CD4-positive, alpha-beta T cell (primary cell): ENCODE measurements around the gene DSTN. TPM values are rescaled to one million over a fixed set of nuclear protein-coding genes. Genes with fewer than 3 reads are reported as not detected.

Source experiments
- ATAC-seq: fragments of 200-7000 bp; cut with Tn5 transposase; one replicate; pipeline ENCODE4 v1.10.0; 2022; ENCODE audit warnings: mild to moderate bottlenecking; ENCODE audit not compliant: poor library complexity
- CTCF ChIA-PET: fragments of 350-600 bp; sonication (Branson Sonifier 250); formaldehyde crosslinking; loops from one replicate; lab custom pipeline; 2021; ENCODE audit warnings: antibody characterized with exemption, inconsistent platforms; lab: Charles Lee
- POLR2A ChIA-PET: fragments of 350-600 bp; sonication (Branson Sonifier 250); formaldehyde crosslinking; loops from one replicate; lab custom pipeline; 2021; ENCODE audit warnings: antibody characterized with exemption, inconsistent platforms; lab: Charles Lee
- DNase-seq, 14 experiments: peaks; one replicate each; pipeline ENCODE4 v3.0.0-alpha.2; 2013 to 2020; ENCODE audit warnings: mixed read lengths in 2 of 14
- H3K27ac ChIP-seq, 2 donors: one replicate each; pipeline versions ENCODE4 v1.5.1 to v1.7.0; 2013; ENCODE audit warnings: low read length in 2 of 2, low read depth in 1 of 2, mild to moderate bottlenecking in 1 of 2
- H3K27me3 ChIP-seq, 2 experiments: 1 replicate in 1 of 2; 2 replicates in 1 of 2; pipeline versions ENCODE4 v1.6.1 to v1.7.0; 2013; ENCODE audit warnings: low read length in 2 of 2, control low read depth in 1 of 2, mild to moderate bottlenecking in 1 of 2, moderate library complexity in 1 of 2; ENCODE audit not compliant: insufficient read depth in 2 of 2, control insufficient read depth in 1 of 2
- H3K36me3 ChIP-seq: one replicate; pipeline ENCODE4 v1.6.1; 2013; ENCODE audit warnings: low read length, control low read depth; ENCODE audit not compliant: insufficient read depth
- H3K4me1 ChIP-seq: one replicate; pipeline ENCODE4 v1.6.1; 2013; ENCODE audit warnings: low read length, control low read depth; ENCODE audit not compliant: insufficient read depth
- H3K4me3 ChIP-seq: one replicate; pipeline ENCODE4 v1.5.1; 2013; ENCODE audit warnings: mild to moderate bottlenecking, low read length, moderate library complexity
- H3K9me3 ChIP-seq, 2 experiments: 1 replicate in 1 of 2; 2 replicates in 1 of 2; pipeline versions ENCODE4 v1.6.1 to v1.7.0; 2013; ENCODE audit warnings: low read length in 2 of 2, mild to moderate bottlenecking in 2 of 2, control low read depth in 1 of 2, moderate library complexity in 1 of 2; ENCODE audit not compliant: control insufficient read depth in 1 of 2, insufficient read depth in 1 of 2
- H3K27ac Mint-ChIP-seq: one replicate; pipeline ENCODE4 v1.8.0; 2020; ENCODE audit warnings: mixed read lengths
- H3K27me3 Mint-ChIP-seq: one replicate; pipeline ENCODE4 v1.8.0; 2021; ENCODE audit warnings: mixed read lengths
- H3K36me3 Mint-ChIP-seq: one replicate; pipeline ENCODE4 v1.8.0; 2021; ENCODE audit warnings: low read depth, mixed read lengths
- H3K4me1 Mint-ChIP-seq: one replicate; pipeline ENCODE4 v1.8.0; 2021; ENCODE audit warnings: low read depth, mixed read lengths
- H3K4me3 Mint-ChIP-seq: one replicate; pipeline ENCODE4 v1.8.0; 2020; ENCODE audit warnings: mild to moderate bottlenecking, mixed read lengths
- H3K9me3 Mint-ChIP-seq: one replicate; pipeline ENCODE4 v1.8.0; 2020; ENCODE audit warnings: mixed read lengths
- intact Hi-C, 2 experiments: fragments of 100-400 bp; cut with DNase I in 1 of 2; cut with micrococcal nuclease in 1 of 2; formaldehyde crosslinking; loops; one replicate each; pipeline versions ENCODE4 v1.15.1 to v1.9.0; 2023 to 2025; cut with DNase I, micrococcal nuclease
- total RNA-seq, 174 experiments: library from RNA in 2 of 174; stranded (reverse) in 2 of 174; gene quantifications; one replicate each; pipeline ENCODE4 v1.2.3 and lab custom pipeline; 2021 to 2026
- TF ChIP-seq, protein P1 (sequence below): fragments of 200-600 bp; IDR thresholded peaks from one replicate; pipeline ENCODE4 v1.8.0; 2022; ENCODE audit warnings: antibody characterized with exemption, mild to moderate bottlenecking

The DSTN gene
- total RNA-seq, 2 experiments from 2014 or later, result 36.0 to 38.9 TPM

- CTCF ChIA-PET, result interaction anchor here (0.6 to 1.1 kb wide), 2 partner anchors 18 to 122 kb away, joined by 3 read pairs; no protein-coding TSS in a partner anchor
- no peak overlapping the region for H3K27ac Mint-ChIP-seq
These were observed 11.0 kb upstream of the DSTN start for GRCh38 chr20:17558941-17559304.

DNA sequence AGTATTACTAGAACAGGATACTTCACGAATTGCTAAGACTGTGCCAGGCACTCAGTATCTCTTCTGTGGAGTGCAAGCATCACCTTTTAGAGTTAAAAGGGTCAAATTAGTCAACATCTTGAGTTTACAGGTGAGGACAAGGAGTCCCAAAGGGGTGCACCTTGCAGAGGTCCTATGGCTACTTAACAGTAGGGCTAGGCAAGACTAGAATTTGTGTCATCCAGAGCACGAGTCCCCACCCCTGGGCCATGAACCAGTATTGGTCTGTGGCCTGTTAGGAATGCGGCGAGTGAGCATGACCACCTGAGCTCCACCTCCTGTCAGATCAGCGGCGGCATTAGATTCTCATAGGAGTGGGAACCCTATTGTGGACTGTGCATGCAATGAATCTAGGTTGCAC lies 10.5 kb upstream of the DSTN start:
- no peaks in the 10 kb centered on the region for H3K36me3 Mint-ChIP-seq
- Histone ChIP-seq H3K27ac (no peak overlapping the region), H3K36me3 (no peaks in the 10 kb centered on the region), H3K4me1 (peaks cover 4% of the 10 kb centered on the region), H3K4me3 (no peak overlapping the region), H3K9me3 (no peaks in the 10 kb centered on the region), H3K27me3 (no peaks in the 10 kb centered on the region)
- H3K4me3 Mint-ChIP-seq, result no peak overlapping the region
- no peak for ATAC-seq
- intact Hi-C loops, result no loop called here
- ChIA-PET CTCF (interaction anchor here (0.6 to 1.1 kb wide), 2 partner anchors 18 to 121 kb away, joined by 3 read pairs; no protein-coding TSS in a partner anchor), POLR2A (no interaction called here)
- H3K4me1 Mint-ChIP-seq, result no peaks in the 10 kb centered on the region
- H3K27me3 Mint-ChIP-seq, result no peaks in the 10 kb centered on the region
- no peaks in the 10 kb centered on the region for H3K9me3 Mint-ChIP-seq
- DNase-seq, result no peak
- TF ChIP-seq, protein P1, sequence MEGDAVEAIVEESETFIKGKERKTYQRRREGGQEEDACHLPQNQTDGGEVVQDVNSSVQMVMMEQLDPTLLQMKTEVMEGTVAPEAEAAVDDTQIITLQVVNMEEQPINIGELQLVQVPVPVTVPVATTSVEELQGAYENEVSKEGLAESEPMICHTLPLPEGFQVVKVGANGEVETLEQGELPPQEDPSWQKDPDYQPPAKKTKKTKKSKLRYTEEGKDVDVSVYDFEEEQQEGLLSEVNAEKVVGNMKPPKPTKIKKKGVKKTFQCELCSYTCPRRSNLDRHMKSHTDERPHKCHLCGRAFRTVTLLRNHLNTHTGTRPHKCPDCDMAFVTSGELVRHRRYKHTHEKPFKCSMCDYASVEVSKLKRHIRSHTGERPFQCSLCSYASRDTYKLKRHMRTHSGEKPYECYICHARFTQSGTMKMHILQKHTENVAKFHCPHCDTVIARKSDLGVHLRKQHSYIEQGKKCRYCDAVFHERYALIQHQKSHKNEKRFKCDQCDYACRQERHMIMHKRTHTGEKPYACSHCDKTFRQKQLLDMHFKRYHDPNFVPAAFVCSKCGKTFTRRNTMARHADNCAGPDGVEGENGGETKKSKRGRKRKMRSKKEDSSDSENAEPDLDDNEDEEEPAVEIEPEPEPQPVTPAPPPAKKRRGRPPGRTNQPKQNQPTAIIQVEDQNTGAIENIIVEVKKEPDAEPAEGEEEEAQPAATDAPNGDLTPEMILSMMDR, result no peak
- H3K27ac Mint-ChIP-seq, result no peak overlapping the region

More at GRCh38 chr20:17558941-17559304, 11.0 kb upstream of the DSTN start:
- ATAC-seq (no peak), DNase-seq (no peak)
- H3K36me3 Mint-ChIP-seq, result no peaks in the 10 kb centered on the region
- no peaks in the 10 kb centered on the region for H3K9me3 ChIP-seq
- no peak overlapping the region for H3K4me3 ChIP-seq
- H3K27me3 Mint-ChIP-seq, result no peaks in the 10 kb centered on the region
- H3K4me1 ChIP-seq, result peaks cover 4% of the 10 kb centered on the region
- H3K4me1 Mint-ChIP-seq, result no peaks in the 10 kb centered on the region
- no peaks in the 10 kb centered on the region for H3K27me3 ChIP-seq
- intact Hi-C loops, result no loop called here
- POLR2A ChIA-PET, result no interaction called here
- no peaks in the 10 kb centered on the region for H3K36me3 ChIP-seq
- H3K9me3 Mint-ChIP-seq, result no peaks in the 10 kb centered on the region
- no peak overlapping the region for H3K4me3 Mint-ChIP-seq
- TF ChIP-seq, protein P1, result no peak
- no peak overlapping the region for H3K27ac ChIP-seq

DNA sequence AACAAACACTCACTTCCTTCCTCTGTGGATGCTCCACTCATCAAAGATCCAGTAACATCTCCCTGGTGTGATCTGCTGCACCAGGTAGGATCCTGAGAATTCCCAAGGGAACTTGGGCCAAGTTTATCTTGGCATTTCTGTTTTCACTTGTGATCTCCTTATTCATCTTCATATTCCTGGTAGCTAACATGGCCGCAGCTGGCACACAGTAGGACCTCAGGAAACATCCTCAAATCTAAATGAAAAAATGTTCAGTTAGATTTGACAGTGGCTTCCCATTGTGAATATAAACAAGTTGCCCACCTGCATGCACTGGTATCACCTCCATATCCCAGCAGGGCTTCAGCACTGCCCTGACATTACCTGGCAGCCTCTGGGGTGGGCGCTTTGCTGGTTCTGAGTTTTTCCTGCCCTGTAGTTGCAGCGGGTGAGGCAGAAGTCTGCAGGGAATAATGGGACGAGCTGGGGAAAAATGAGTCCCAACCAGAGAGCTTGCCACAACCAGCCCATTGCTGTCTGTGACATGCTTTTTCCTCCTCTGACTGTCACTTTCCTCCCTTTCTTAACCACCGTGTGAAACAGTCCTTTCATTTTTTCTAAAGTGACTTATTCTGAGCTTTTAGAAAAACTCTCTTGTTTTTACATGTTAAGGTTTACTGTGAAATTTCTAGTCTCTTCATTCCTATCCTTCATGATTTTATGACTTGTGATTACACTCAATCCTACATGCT lies 9.4 kb upstream of the DSTN start:
- intact Hi-C loops, result loop anchor here in 1 of 2 experiments (10.0 kb wide), 2 partner anchors 724 to 1234 kb away; partner anchors contain the start of gene ZNF133
- CTCF ChIA-PET, result no interaction called here

More for the DNA sequence above, 9.4 kb upstream of the DSTN start:
- H3K9me3 Mint-ChIP-seq, result no peaks in the 10 kb centered on the region
- Histone ChIP-seq H3K27ac (no peak overlapping the region), H3K4me1 (peaks cover 4% of the 10 kb centered on the region), H3K27me3 (no peaks in the 10 kb centered on the region), H3K9me3 (no peaks in the 10 kb centered on the region), H3K36me3 (no peaks in the 10 kb centered on the region), H3K4me3 (no peak overlapping the region)
- no peaks in the 10 kb centered on the region for H3K4me1 Mint-ChIP-seq
- no peak overlapping the region for H3K4me3 Mint-ChIP-seq
- H3K27ac Mint-ChIP-seq, result no peak overlapping the region
- DNase-seq, result no peak
- H3K27me3 Mint-ChIP-seq, result no peaks in the 10 kb centered on the region
- TF ChIP-seq, protein P1, result no peak
- H3K36me3 Mint-ChIP-seq, result no peaks in the 10 kb centered on the region
- ATAC-seq, result no peak
- POLR2A ChIA-PET, result interaction anchor here (0.7 kb wide), 1 partner anchor 727 kb away, joined by 3 read pairs; no protein-coding TSS in a partner anchor
